ENCODE data around the gene TACR1.
"Not testable (repeated sequence)": the region's sequence is repeated elsewhere in the genome, so short reads cannot be mapped to it uniquely, and the experiment has no call there.

TACR1 gene

GRCh38 chr2:75192496-75192895 is 6.8 kb downstream of the TACR1 start:
- no peak for DNase-seq

GRCh38 chr2:75190271-75190990 is 8.9 kb downstream of the TACR1 start:
- DNase-seq, result no peak

- no peak for DNase-seq
Observed at GRCh38 chr2:75186821-75187220, 12.5 kb downstream of the TACR1 start.

- no peak for DNase-seq
Observed at GRCh38 chr2:75182606-75183005, 16.7 kb downstream of the TACR1 start.

DNA sequence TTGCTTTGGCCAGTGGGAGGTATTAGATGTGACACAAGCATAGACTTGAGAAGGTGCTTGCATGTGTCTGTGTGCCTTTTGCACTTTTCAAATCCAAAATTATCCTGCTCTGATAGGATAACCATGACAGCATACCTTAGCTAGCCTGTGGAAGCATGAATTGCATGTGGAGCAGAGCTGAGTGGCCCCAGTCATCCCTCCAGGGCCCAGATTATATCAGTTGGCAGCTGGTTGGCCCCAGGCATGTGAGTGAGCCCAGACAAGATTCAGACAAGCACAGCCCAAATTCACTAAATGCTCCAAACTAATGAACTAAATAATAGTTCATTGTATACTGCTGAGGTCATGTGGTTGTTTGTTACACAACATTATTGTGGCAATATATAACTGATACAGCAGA is 18.8 kb downstream of the TACR1 start:
- no peak for DNase-seq

DNA sequence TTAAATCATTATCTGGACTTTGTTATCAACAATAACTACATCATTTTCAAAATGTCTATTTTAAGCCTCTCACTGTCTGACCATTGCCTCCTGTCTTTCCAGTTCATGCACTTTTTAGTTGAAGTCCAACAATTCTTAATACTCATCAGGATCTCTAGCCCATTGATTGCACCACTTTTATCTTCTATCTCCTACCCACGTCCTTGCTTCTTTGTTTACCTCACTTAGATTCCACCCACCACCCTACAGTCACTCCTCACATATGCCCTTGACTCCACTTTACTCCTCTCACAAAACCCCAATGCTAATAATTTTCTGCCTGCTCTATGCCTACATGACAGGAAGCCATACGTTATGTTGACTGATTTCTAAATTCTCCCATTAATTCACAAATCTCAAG is 21.9 kb downstream of the TACR1 start:
- no peak for DNase-seq

DNA sequence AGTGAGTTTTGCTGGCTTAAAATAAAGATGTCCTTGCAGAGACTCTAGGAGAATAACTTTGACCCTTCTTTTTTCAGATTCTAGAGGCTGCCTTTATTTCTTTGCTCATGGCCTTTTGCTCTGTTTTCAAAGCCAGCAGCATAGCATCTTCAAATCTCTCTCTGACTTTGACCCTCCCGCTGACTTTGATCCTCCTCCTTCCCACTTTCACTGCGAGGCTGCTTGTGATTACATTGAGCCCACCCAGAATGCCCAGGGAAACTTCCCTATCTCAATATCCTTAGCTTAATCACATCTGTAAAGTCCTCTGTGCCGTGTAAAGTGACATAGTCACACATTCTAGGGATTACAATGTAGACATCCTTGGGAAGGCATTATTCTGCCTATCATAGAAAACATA is 23.9 kb downstream of the TACR1 start:
- no peak for DNase-seq

DNA sequence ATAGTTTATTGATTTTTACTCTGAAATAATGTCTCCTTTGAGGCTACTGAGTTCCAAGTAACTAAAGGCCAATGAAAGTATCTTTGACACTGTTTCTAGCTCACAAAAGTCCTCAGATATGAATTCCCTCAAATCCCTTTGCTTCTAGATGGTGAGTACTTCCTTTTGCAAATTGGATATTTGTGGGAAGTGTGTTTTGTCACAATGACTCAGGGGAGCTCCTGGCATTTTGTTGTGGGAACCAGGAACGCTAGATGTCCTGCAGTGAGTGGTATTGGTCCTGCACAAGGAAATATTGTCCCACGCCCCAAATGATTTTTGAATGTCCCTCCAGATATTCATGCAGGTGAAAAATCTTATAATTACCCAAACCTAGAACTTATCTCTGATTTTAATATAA is 24.3 kb downstream of the TACR1 start:
- no peak for DNase-seq

- no peak for DNase-seq
Observed at GRCh38 chr2:75174519-75174918, 24.8 kb downstream of the TACR1 start.

- no peak for DNase-seq
Observed at GRCh38 chr2:75173740-75174139, 25.6 kb downstream of the TACR1 start.

DNA sequence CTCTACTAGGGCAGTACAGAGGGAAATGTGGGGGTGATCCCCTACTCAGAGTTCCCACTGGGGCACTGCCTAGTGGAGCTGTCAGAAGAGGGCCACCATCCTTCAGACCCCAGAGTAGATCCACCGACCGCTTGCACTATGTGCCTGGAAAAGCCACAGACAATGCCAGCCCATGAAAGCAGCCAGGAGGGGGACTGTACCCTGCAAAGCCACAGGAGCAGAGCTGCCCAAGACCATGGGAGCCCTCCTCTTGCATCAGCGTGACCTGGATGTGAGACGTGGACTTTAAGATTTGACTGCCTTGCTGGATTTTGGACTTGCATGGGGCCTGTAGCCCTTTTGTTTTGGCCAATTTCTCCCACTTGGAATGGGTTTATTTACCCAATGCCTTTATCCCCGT is 27.9 kb downstream of the TACR1 start:
- DNase-seq, result not testable (repeated sequence)

DNA sequence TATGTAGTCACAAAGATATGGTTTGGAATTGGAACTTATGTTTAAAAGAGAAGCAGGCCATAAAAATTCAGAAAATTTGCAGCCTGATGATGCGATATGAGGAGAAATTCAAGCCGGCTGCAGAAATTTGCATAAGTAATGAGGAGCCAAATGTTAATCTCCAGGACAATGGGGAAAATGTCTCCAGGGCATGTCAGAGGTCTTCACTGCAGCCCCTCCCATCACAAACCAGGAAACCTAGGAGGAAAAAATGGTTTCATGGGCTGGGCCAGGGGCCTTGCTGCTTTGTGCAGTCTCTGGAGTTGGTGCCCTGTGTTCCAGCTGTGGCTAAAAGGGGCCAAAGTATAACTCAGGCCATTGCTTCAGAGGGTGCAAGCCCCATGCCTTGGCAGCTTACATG is 28.4 kb downstream of the TACR1 start:
- no peak for DNase-seq

DNA sequence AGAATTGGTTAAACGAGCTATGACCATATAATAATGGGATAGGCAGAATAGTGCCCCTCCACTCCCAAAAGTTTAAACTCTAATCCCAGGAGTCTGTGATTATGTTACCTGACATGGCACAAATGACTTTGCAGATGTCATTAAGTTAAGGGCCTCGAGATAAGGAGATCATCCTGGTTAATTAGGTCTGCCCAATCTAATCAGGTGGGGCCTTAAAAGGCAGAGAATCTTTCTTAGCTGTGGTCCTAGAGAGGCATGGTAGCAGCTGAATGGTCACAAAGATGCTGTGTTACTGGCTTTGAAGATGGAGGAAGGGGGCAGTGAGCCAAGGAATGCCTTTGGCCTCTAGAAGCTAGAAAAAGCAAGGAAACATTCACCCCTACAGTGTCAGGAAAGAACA is 31.1 kb downstream of the TACR1 start:
- DNase-seq, result no peak

DNA sequence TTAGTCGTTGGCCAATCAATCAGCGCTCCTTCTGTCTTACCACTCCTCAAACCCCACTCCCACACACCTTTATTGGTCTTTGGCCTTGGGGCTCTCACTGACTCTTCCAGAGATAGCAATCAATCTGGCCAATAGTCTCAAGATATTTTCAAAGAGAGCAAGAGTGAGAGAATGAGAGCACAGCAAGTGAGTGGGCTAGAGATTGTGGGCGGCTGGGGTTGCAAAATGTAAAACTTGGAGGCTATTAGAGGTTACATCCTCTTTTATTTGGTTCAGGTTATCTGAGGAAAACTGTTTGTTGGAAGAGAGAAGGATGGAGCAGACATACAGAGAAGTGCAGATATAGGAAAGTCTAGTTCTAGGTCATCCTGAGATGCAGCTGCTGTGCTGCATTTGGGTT is 32.8 kb downstream of the TACR1 start:
- DNase-seq, result no peak

DNA sequence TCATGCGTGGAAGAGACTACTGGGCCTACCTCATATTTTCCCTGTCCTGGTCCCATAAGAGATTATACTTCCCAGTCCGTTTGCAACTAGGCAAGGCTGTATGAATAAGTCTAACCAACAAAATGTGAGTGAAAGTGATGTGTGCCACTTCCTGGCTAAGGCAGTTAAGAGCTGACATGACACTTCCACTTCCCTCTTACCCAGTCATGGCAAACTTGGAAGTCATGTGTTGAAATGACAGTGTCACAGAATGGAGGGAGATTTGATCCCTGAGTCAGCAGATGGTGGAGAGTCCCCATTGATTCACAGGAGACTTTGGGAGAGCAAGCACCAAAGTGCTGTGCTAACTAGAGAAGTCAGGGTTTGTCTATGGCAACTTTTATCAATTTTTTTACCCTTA is 36.4 kb downstream of the TACR1 start:
- DNase-seq, result no peak

DNA sequence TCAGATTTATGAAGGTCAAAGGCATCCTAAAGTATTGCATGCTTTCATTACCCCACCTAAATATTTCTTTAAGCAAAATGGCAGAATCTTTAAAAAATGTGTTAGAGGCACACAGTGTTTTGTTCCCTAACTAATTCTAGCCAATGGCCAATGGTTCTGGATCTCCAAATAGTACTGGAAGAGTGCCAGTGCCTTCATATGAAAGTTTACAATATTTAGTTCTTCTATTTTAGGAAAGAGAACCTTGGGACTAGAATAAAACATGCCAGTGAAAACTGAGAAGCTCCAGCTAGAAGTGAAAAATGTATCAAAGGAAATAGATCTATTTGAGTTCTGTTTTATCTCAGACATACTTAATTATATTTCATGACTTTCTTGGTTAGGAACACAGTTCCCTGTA is 37.1 kb downstream of the TACR1 start:
- DNase-seq, result no peak

- DNase-seq, result no peak
Observed at GRCh38 chr2:75157435-75157834, 41.9 kb downstream of the TACR1 start.

DNA sequence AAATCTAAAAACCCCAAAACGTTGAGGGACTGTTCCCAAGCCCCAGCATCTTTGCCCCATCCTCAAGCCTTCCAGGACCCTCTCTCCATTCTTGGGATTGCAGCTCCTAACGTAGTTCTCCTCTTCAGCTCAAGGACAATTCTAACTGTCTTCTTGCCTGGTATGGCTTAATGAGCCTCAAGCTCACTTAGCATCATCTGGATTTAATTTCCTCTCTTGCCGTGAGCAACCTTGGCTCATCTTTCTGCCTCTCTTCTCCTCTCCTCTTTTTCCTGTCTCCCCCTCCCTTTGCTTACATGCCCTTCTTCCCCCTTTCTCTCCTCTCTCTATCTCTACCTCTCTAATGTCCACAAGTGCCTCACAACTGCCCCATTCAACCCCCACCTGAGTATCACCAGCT is 44.2 kb downstream of the TACR1 start:
- DNase-seq, result no peak

DNA sequence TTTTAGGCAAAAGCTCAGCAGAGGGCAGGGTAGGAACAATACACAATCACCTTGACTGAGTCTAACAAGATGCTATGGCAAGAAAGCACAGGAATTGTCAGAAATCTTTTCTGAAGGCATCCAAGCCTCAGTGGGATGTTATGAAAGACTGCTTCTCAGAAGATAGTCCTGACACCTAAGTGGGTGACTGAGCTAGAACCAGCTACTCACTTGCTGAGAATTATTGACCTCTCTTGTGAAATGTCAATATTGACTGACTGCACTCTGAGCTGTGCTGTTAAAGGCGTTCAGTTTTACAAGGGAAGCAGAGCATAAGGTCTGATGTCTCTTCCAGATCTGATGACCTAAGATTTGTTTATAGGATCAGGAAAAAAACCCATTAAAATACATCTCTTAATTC is 46.1 kb downstream of the TACR1 start:
- DNase-seq, result no peak

- not testable (repeated sequence) for DNase-seq
Observed at GRCh38 chr2:75152243-75152642, 47.1 kb downstream of the TACR1 start.

GRCh38 chr2:75147884-75148283 is 51.4 kb downstream of the TACR1 start:
- not testable (repeated sequence) for DNase-seq

- no peak for DNase-seq
Observed at GRCh38 chr2:75146606-75147332, 52.6 kb downstream of the TACR1 start.

- DNase-seq, result not testable (repeated sequence)
Observed at GRCh38 chr2:75146221-75146605, 53.1 kb downstream of the TACR1 start.

- DNase-seq, result no peak
Observed at GRCh38 chr2:75142081-75142480, 57.2 kb downstream of the TACR1 start.

GRCh38 chr2:75140288-75140687 is 59.0 kb downstream of the TACR1 start:
- no peak for DNase-seq

Data from CD4-positive, alpha-beta T cell treated with Interleukin-21 for 1 hour (primary cell).